ENCODE results near the gene STK32C.

- TF ChIP-seq EZH2 (IDR thresholded peaks at IDR 0.05) (no peak), POLR2AphosphoS5 (IDR thresholded peaks at IDR 0.05; ENCODE audit: borderline replicate concordance, low read depth, low read length) (no peak)
Measured at GRCh38 chr10:132169031-132169765, 138.6 kb downstream of the STK32C start.

Data from SK-N-MC (cell line).